Tibial nerve (tissue), 4 donors: ENCODE measurements around the gene ARHGAP20. TPM values are rescaled to one million over a fixed set of nuclear protein-coding genes. Genes with fewer than 3 reads are reported as not detected.

Experiments used
- DNase-seq, 2 donors: peaks; one replicate each; pipeline ENCODE4 v3.0.0-alpha.2; 2019; ENCODE audit warnings: low spot score in 2 of 2
- H3K27ac ChIP-seq, 4 donors: fragments of 200-600 bp; sonication (generic) in 3 of 4; one replicate each; pipeline ENCODE4 v1.5.1; 2017 to 2019; ENCODE audit warnings: mild to moderate bottlenecking in 1 of 4
- H3K27me3 ChIP-seq, 2 donors: fragments of 200-600 bp; sonication (generic) in 1 of 2; one replicate each; pipeline versions ENCODE4 v1.5.1 to v1.6.0; 2017 to 2019
- H3K36me3 ChIP-seq, 3 donors: fragments of 200-600 bp; sonication (generic); one replicate each; pipeline ENCODE4 v1.5.1; 2018 to 2019
- H3K4me1 ChIP-seq, 4 donors: fragments of 200-600 bp; sonication (generic) in 3 of 4; one replicate each; pipeline ENCODE4 v1.5.1; 2017 to 2019
- H3K4me3 ChIP-seq, 4 donors: fragments of 200-600 bp; sonication (generic) in 3 of 4; one replicate each; pipeline ENCODE4 v1.5.1; 2017 to 2019; ENCODE audit warnings: mild to moderate bottlenecking in 1 of 4, moderate library complexity in 1 of 4
- H3K9me3 ChIP-seq, 4 donors: fragments of 200-600 bp; sonication (generic) in 3 of 4; one replicate each; pipeline ENCODE4 v1.5.1; 2017 to 2019
- CTCF ChIP-seq, 5 experiments: fragments of 200-600 bp in 3 of 5; fragments of 450-650 bp in 2 of 5; sonication (generic) in 3 of 5; IDR thresholded peaks; one replicate each; pipeline ENCODE4 v1.5.1; 2016 to 2019; ENCODE audit warnings: antibody characterized with exemption in 5 of 5, mild to moderate bottlenecking in 3 of 5, moderate library complexity in 2 of 5
- EP300 ChIP-seq, 2 donors: sonication (generic); formaldehyde crosslinking; IDR thresholded peaks; one replicate each; pipeline ENCODE4 v1.6.1; 2017; ENCODE audit warnings: antibody characterized with exemption in 2 of 2, mild to moderate bottlenecking in 1 of 2
- POLR2A ChIP-seq, 2 donors: fragments of 450-650 bp; IDR thresholded peaks; one replicate each; pipeline ENCODE4 v1.6.1; 2017; ENCODE audit warnings: antibody characterized with exemption in 2 of 2, mild to moderate bottlenecking in 2 of 2, moderate library complexity in 2 of 2
- WGBS, 2 donors: methylation state at CpG; one replicate each; pipeline ENCODE4 v1.1.5; 2018; 5-methylcytosine and 5-hydroxymethylcytosine counted together
- total RNA-seq, 4 donors: library from RNA; depleted of rRNA; stranded (reverse); fragments of >200 nt; gene quantifications; one replicate each; pipeline ENCODE4 v1.1.0, GENCODE V29; 2016

Gene ARHGAP20
- total RNA-seq, 4 donors from 2014 or later, result 6.9 to 13.7 (median 11.1) TPM

GRCh38 chr11:110711448-110711775 is 825 bp downstream of the ARHGAP20 start:
- Histone ChIP-seq H3K27ac (peak overlapping the region; percentile 16 to 80 (median 75)), H3K4me1 (peaks cover 0 to 25% (median 2%) of the 10 kb centered on the region in 4 donors), H3K9me3 (no peaks in the 10 kb centered on the region), H3K27me3 (no peaks in the 10 kb centered on the region), H3K36me3 (no peaks in the 10 kb centered on the region), H3K4me3 (peak overlapping the region; percentile 50 to 93 (median 60))
- WGBS, 2 donors, result 0% methylated on average over 9 to 18 of the region's 24 CpGs
- no peak for DNase-seq
- no peak for TF ChIP-seq POLR2A (IDR thresholded peaks at IDR 0.05)
- no peak for TF ChIP-seq EP300 (IDR thresholded peaks at IDR 0.05)
- no peak for TF ChIP-seq CTCF (IDR thresholded peaks at IDR 0.05)

GRCh38 chr11:110710628-110711381 is 1.4 kb downstream of the ARHGAP20 start:
- TF ChIP-seq CTCF (IDR thresholded peaks at IDR 0.05) (no peak), POLR2A (IDR thresholded peaks at IDR 0.05) (no peak), EP300 (IDR thresholded peaks at IDR 0.05) (no peak)
- WGBS, 2 donors, result 7 to 12% methylated on average over 28 to 33 of the region's 33 CpGs
- Histone ChIP-seq H3K36me3 (no peaks in the 10 kb centered on the region), H3K27ac (peak overlapping the region in 1 of 4 donors; percentile 80), H3K9me3 (no peaks in the 10 kb centered on the region), H3K4me1 (peaks cover 0 to 25% (median 2%) of the 10 kb centered on the region in 4 donors), H3K4me3 (peak overlapping the region; percentile 50 to 93 (median 60)), H3K27me3 (no peaks in the 10 kb centered on the region)
- DNase-seq, result peak; percentile 29 to 47

GRCh38 chr11:110704210-110704864 is 7.9 kb downstream of the ARHGAP20 start:
- Histone ChIP-seq H3K27me3 (no peaks in the 10 kb centered on the region), H3K9me3 (peaks cover 0 to 3% (median 0%) of the 10 kb centered on the region in 4 donors), H3K4me1 (no peaks in the 10 kb centered on the region), H3K4me3 (no peak overlapping the region), H3K36me3 (no peaks in the 10 kb centered on the region), H3K27ac (no peak overlapping the region)
- no peak for DNase-seq
- TF ChIP-seq EP300 (IDR thresholded peaks at IDR 0.05) (no peak), CTCF (IDR thresholded peaks at IDR 0.05) (no peak), POLR2A (IDR thresholded peaks at IDR 0.05) (no peak)
- WGBS, 2 donors, result 89 to 91% methylated on average over 5 of the region's 5 CpGs

GRCh38 chr11:110691926-110692325 is 20.3 kb downstream of the ARHGAP20 start:
- H3K4me1 ChIP-seq, result no peaks in the 10 kb centered on the region
- no peaks in the 10 kb centered on the region for H3K27me3 ChIP-seq
- no peak overlapping the region for H3K4me3 ChIP-seq
- peaks cover 0 to 3% (median 0%) of the 10 kb centered on the region in 4 donors for H3K9me3 ChIP-seq
- no peaks in the 10 kb centered on the region for H3K36me3 ChIP-seq
- 73 to 79% methylated on average over 4 of the region's 4 CpGs for WGBS, 2 donors
- no peak for TF ChIP-seq EP300 (IDR thresholded peaks at IDR 0.05)
- TF ChIP-seq CTCF (IDR thresholded peaks at IDR 0.05), result no peak
- no peak for TF ChIP-seq POLR2A (IDR thresholded peaks at IDR 0.05)
- H3K27ac ChIP-seq, result no peak overlapping the region
- no peak for DNase-seq

- TF ChIP-seq POLR2A (IDR thresholded peaks at IDR 0.05) (no peak), EP300 (IDR thresholded peaks at IDR 0.05) (no peak), CTCF (IDR thresholded peaks at IDR 0.05) (no peak)
- no peaks in the 10 kb centered on the region for H3K4me1 ChIP-seq
- no peak for DNase-seq
- no peaks in the 10 kb centered on the region for H3K36me3 ChIP-seq
- no peak overlapping the region for H3K27ac ChIP-seq
- no peaks in the 10 kb centered on the region for H3K27me3 ChIP-seq
- H3K9me3 ChIP-seq, result no peaks in the 10 kb centered on the region
- WGBS, 2 donors, result 89 to 90% methylated on average over 4 of the region's 4 CpGs
- H3K4me3 ChIP-seq, result no peak overlapping the region
Observed at GRCh38 chr11:110689306-110689705, 22.9 kb downstream of the ARHGAP20 start.
